ENCODE results near the gene KDM5B. TPM values are rescaled to one million over a fixed set of nuclear protein-coding genes. Genes with fewer than 3 reads are reported as not detected.

Gene KDM5B
- total RNA-seq, 1 donor = 124 TPM

- no peaks in the 10 kb centered on the region for H3K9me3 ChIP-seq (ENCODE audit: low read depth, low read length)
- H3K27me3 ChIP-seq (ENCODE audit: insufficient read depth, low read length) = no peaks in the 10 kb centered on the region
- DNase-seq (ENCODE audit: insufficient read length, low spot score, missing footprints) = no peak
- H3K79me2 ChIP-seq (ENCODE audit: insufficient read depth, low read length) = no peaks in the 10 kb centered on the region
- H3K4me2 ChIP-seq (ENCODE audit: insufficient read depth, low read length) = no peak overlapping the region
- H4K20me1 ChIP-seq (ENCODE audit: insufficient read depth, low read length) = peaks cover under 1% of the 10 kb centered on the region
- no peak overlapping the region for H3K27ac ChIP-seq (ENCODE audit: low read depth, low read length)
- TF ChIP-seq, protein P1, sequence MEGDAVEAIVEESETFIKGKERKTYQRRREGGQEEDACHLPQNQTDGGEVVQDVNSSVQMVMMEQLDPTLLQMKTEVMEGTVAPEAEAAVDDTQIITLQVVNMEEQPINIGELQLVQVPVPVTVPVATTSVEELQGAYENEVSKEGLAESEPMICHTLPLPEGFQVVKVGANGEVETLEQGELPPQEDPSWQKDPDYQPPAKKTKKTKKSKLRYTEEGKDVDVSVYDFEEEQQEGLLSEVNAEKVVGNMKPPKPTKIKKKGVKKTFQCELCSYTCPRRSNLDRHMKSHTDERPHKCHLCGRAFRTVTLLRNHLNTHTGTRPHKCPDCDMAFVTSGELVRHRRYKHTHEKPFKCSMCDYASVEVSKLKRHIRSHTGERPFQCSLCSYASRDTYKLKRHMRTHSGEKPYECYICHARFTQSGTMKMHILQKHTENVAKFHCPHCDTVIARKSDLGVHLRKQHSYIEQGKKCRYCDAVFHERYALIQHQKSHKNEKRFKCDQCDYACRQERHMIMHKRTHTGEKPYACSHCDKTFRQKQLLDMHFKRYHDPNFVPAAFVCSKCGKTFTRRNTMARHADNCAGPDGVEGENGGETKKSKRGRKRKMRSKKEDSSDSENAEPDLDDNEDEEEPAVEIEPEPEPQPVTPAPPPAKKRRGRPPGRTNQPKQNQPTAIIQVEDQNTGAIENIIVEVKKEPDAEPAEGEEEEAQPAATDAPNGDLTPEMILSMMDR (IDR thresholded peaks at IDR 0.05; ENCODE audit: extremely low read depth, low read depth, low read length) = no peak
- H3K4me3 ChIP-seq (ENCODE audit: insufficient read depth, low read length) = no peak overlapping the region
- H3K4me1 ChIP-seq (ENCODE audit: insufficient read depth, low read length) = no peaks in the 10 kb centered on the region
- peaks cover 62% of the 10 kb centered on the region for H3K36me3 ChIP-seq (ENCODE audit: insufficient read depth, low read length)
- no peak overlapping the region for H2AFZ ChIP-seq (ENCODE audit: low read length)
Observed at GRCh38 chr1:202742496-202742895, 65.7 kb downstream of the KDM5B start.

GRCh38 chr1:202733251-202733650 is 75.0 kb downstream of the KDM5B start:
- no peak overlapping the region for H3K4me2 ChIP-seq (ENCODE audit: insufficient read depth, low read length)
- H3K36me3 ChIP-seq (ENCODE audit: insufficient read depth, low read length) = peaks cover 92% of the 10 kb centered on the region
- H3K4me3 ChIP-seq (ENCODE audit: insufficient read depth, low read length) = no peak overlapping the region
- TF ChIP-seq, protein P1 (IDR thresholded peaks at IDR 0.05; ENCODE audit: extremely low read depth, low read depth, low read length) = no peak
- no peak overlapping the region for H2AFZ ChIP-seq (ENCODE audit: low read length)
- DNase-seq (ENCODE audit: insufficient read length, low spot score, missing footprints) = no peak
- H3K27me3 ChIP-seq (ENCODE audit: insufficient read depth, low read length) = no peaks in the 10 kb centered on the region
- H3K9me3 ChIP-seq (ENCODE audit: low read depth, low read length) = no peaks in the 10 kb centered on the region
- no peaks in the 10 kb centered on the region for H3K79me2 ChIP-seq (ENCODE audit: insufficient read depth, low read length)
- H4K20me1 ChIP-seq (ENCODE audit: insufficient read depth, low read length) = peaks cover 9% of the 10 kb centered on the region
- H3K4me1 ChIP-seq (ENCODE audit: insufficient read depth, low read length) = no peaks in the 10 kb centered on the region
- H3K27ac ChIP-seq (ENCODE audit: low read depth, low read length) = no peak overlapping the region

DNA sequence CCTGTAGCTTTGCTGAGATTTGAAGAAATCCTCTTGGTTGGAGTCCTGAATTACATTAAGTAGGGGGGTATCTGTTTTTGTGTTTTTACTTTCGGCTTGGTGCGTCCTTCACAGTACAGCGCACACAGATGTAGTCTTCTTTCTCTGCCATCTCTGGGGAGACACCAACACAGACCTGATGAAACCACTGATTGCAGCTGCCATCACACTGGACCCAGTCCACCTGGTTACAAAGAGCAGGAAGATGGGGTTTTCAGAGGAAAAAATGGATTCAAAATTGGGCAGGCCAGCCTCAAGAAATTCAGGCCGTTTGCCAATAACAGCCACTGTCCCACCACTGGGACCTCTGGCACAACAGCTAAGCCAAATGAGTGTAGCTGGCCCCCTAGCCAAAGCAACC is 79.3 kb downstream of the KDM5B start:
- Histone ChIP-seq H3K27me3 (ENCODE audit: insufficient read depth, low read length) (no peaks in the 10 kb centered on the region), H2AFZ (ENCODE audit: low read length) (no peak overlapping the region), H3K79me2 (ENCODE audit: insufficient read depth, low read length) (no peaks in the 10 kb centered on the region), H3K27ac (ENCODE audit: low read depth, low read length) (no peak overlapping the region), H3K4me1 (ENCODE audit: insufficient read depth, low read length) (no peaks in the 10 kb centered on the region), H3K9me3 (ENCODE audit: low read depth, low read length) (no peaks in the 10 kb centered on the region), H3K36me3 (ENCODE audit: insufficient read depth, low read length) (peaks cover 95% of the 10 kb centered on the region), H4K20me1 (ENCODE audit: insufficient read depth, low read length) (peaks cover 5% of the 10 kb centered on the region), H3K4me2 (ENCODE audit: insufficient read depth, low read length) (no peak overlapping the region), H3K4me3 (ENCODE audit: insufficient read depth, low read length) (no peak overlapping the region)
- no peak for DNase-seq (ENCODE audit: insufficient read length, low spot score, missing footprints)
- TF ChIP-seq, protein P1 (IDR thresholded peaks at IDR 0.05; ENCODE audit: extremely low read depth, low read depth, low read length) = no peak

- Histone ChIP-seq H3K9me3 (ENCODE audit: low read depth, low read length) (no peaks in the 10 kb centered on the region), H3K79me2 (ENCODE audit: insufficient read depth, low read length) (no peaks in the 10 kb centered on the region), H3K27me3 (ENCODE audit: insufficient read depth, low read length) (no peaks in the 10 kb centered on the region), H3K36me3 (ENCODE audit: insufficient read depth, low read length) (peaks cover 60% of the 10 kb centered on the region), H3K4me2 (ENCODE audit: insufficient read depth, low read length) (no peak overlapping the region), H3K27ac (ENCODE audit: low read depth, low read length) (no peak overlapping the region), H3K4me1 (ENCODE audit: insufficient read depth, low read length) (no peaks in the 10 kb centered on the region), H2AFZ (ENCODE audit: low read length) (no peak overlapping the region), H3K4me3 (ENCODE audit: insufficient read depth, low read length) (no peak overlapping the region), H4K20me1 (ENCODE audit: insufficient read depth, low read length) (no peaks in the 10 kb centered on the region)
- TF ChIP-seq, protein P1 (IDR thresholded peaks at IDR 0.05; ENCODE audit: extremely low read depth, low read depth, low read length) = no peak
- no peak for DNase-seq (ENCODE audit: insufficient read length, low spot score, missing footprints)
Observed at GRCh38 chr1:202725526-202725925, 82.7 kb downstream of the KDM5B start.
